Measurements from ENCODE around the gene TFB1M.
"Not testable (repeated sequence)": the region's sequence is repeated elsewhere in the genome, so short reads cannot be mapped to it uniquely, and the experiment has no call there.

TFB1M gene

GRCh38 chr6:155329460-155330132 is 15.3 kb upstream of the TFB1M start:
- DNase-seq: no peak

- DNase-seq: no peak
Observed at GRCh38 chr6:155328539-155329459, 14.5 kb upstream of the TFB1M start.

GRCh38 chr6:155328074-155328538 is 13.8 kb upstream of the TFB1M start:
- DNase-seq: no peak

- DNase-seq: peak; percentile 69
Observed at GRCh38 chr6:155327326-155328073, 13.2 kb upstream of the TFB1M start.

GRCh38 chr6:155325700-155326516 is 11.6 kb upstream of the TFB1M start:
- no peak for DNase-seq

- DNase-seq: no peak
Observed at GRCh38 chr6:155324993-155325392, 10.7 kb upstream of the TFB1M start.

GRCh38 chr6:155324172-155324571 is 9.9 kb upstream of the TFB1M start:
- DNase-seq: no peak

GRCh38 chr6:155319902-155320301 is 5.6 kb upstream of the TFB1M start:
- no peak for DNase-seq

GRCh38 chr6:155317186-155317585 is 2.9 kb upstream of the TFB1M start:
- no peak for DNase-seq

GRCh38 chr6:155316419-155316818 is 2.1 kb upstream of the TFB1M start:
- DNase-seq: no peak

- no peak for DNase-seq
Observed at GRCh38 chr6:155315516-155315871, 1.2 kb upstream of the TFB1M start.

GRCh38 chr6:155314773-155315515 is 660 bp upstream of the TFB1M start:
- peak; percentile 88 for DNase-seq

GRCh38 chr6:155313602-155314091 is 637 bp downstream of the TFB1M start:
- DNase-seq: peak; percentile 14

GRCh38 chr6:155312950-155313349 is 1.3 kb downstream of the TFB1M start:
- DNase-seq: not testable (repeated sequence)

- no peak for DNase-seq
Observed at GRCh38 chr6:155311583-155311982, 2.7 kb downstream of the TFB1M start.

GRCh38 chr6:155311086-155311485 is 3.2 kb downstream of the TFB1M start:
- no peak for DNase-seq

- peak; percentile 39 for DNase-seq
Observed at GRCh38 chr6:155310596-155310995, 3.7 kb downstream of the TFB1M start.

- DNase-seq: no peak
Observed at GRCh38 chr6:155309150-155309549, 5.1 kb downstream of the TFB1M start.

GRCh38 chr6:155306958-155307357 is 7.3 kb downstream of the TFB1M start:
- DNase-seq: no peak

GRCh38 chr6:155303361-155303870 is 10.9 kb downstream of the TFB1M start:
- DNase-seq: peak; percentile 24

GRCh38 chr6:155301867-155302266 is 12.4 kb downstream of the TFB1M start:
- peak; percentile 74 for DNase-seq
